ENCODE data around the gene LHCGR.

The LHCGR gene

GRCh38 chr2:48674933-48675332 lies 80.6 kb downstream of the LHCGR start (continued):
- TF ChIP-seq ZNF555 (tag by site-specific recombination; conservative IDR thresholded peaks at IDR 0.05) = no peak
- TF ChIP-seq ZNF169 (tag by site-specific recombination; IDR thresholded peaks at IDR 0.05) = no peak
- TF ChIP-seq ZNF701 (tag by site-specific recombination; IDR thresholded peaks at IDR 0.05) = no peak
- no peak for TF ChIP-seq ZNF544 (tag by site-specific recombination; IDR thresholded peaks at IDR 0.05)
- no peak for TF ChIP-seq ZNF639 (tag by site-specific recombination; IDR thresholded peaks at IDR 0.05)
- TF ChIP-seq ZNF19 (tag by site-specific recombination; IDR thresholded peaks at IDR 0.05; ENCODE audit: low read depth) = no peak
- TF ChIP-seq ZNF585B (tag by site-specific recombination; IDR thresholded peaks at IDR 0.05) = no peak

GRCh38 chr2:48673581-48673980 lies 81.9 kb downstream of the LHCGR start:
- ChIA-PET CTCF (no interaction called here), POLR2A (no interaction called here)
- H3K9me3 ChIP-seq (ENCODE audit: control insufficient read depth, insufficient read depth, low read depth, low read length) = no peaks in the 10 kb centered on the region
- no peak for TF ChIP-seq ZNF239 (tag by site-specific recombination; IDR thresholded peaks at IDR 0.05)
- no peak for TF ChIP-seq ZNF561 (tag by site-specific recombination; IDR thresholded peaks at IDR 0.05; ENCODE audit: borderline replicate concordance)
- no peak for TF ChIP-seq ZNF768 (tag by site-specific recombination; IDR thresholded peaks at IDR 0.05)
- no peak for TF ChIP-seq ZNF155 (tag by site-specific recombination; IDR thresholded peaks at IDR 0.05)
- no peak for TF ChIP-seq HOXA7 (CRISPR knock-in tag; IDR thresholded peaks at IDR 0.05; ENCODE audit: borderline replicate concordance)
- no peak for TF ChIP-seq ZNF157 (tag by site-specific recombination; IDR thresholded peaks at IDR 0.05)
- TF ChIP-seq ZNF548 (tag by site-specific recombination; IDR thresholded peaks at IDR 0.05) = no peak
- H3K4me3 ChIP-seq (ENCODE audit: low read depth, low read length) = no peak overlapping the region
- H3K36me3 ChIP-seq (ENCODE audit: control insufficient read depth in 2 of 2, insufficient read depth in 1 of 2, low read length in 2 of 2) = no peaks in the 10 kb centered on the region
- H3K27ac ChIP-seq (ENCODE audit: extremely low read depth, low read depth, low read length) = no peak overlapping the region
- no peaks in the 10 kb centered on the region for H3K4me1 ChIP-seq (ENCODE audit: control insufficient read depth, insufficient read depth, low read length)

GRCh38 chr2:48668992-48669391 lies 86.5 kb downstream of the LHCGR start:
- ChIA-PET CTCF (no interaction called here), POLR2A (no interaction called here)
- H3K4me3 ChIP-seq (ENCODE audit: low read depth, low read length) = no peak overlapping the region
- no peaks in the 10 kb centered on the region for H3K4me1 ChIP-seq (ENCODE audit: control insufficient read depth, insufficient read depth, low read length)
- no peak for TF ChIP-seq ZNF624 (tag by site-specific recombination; IDR thresholded peaks at IDR 0.05)
- no peak for TF ChIP-seq ZSCAN5A (tag by site-specific recombination; IDR thresholded peaks at IDR 0.05)
- no peak for TF ChIP-seq ZNF132 (tag by site-specific recombination; IDR thresholded peaks at IDR 0.05; ENCODE audit: borderline replicate concordance)
- no peak for TF ChIP-seq ZEB2 (tag by site-specific recombination; IDR thresholded peaks at IDR 0.05)
- no peak for TF ChIP-seq ZNF223 (tag by site-specific recombination; IDR thresholded peaks at IDR 0.05)
- no peak overlapping the region for H3K27ac ChIP-seq (ENCODE audit: extremely low read depth, low read depth, low read length)
- H3K36me3 ChIP-seq (ENCODE audit: control insufficient read depth in 2 of 2, insufficient read depth in 1 of 2, low read length in 2 of 2) = no peaks in the 10 kb centered on the region
- no peaks in the 10 kb centered on the region for H3K9me3 ChIP-seq (ENCODE audit: control insufficient read depth, insufficient read depth, low read depth, low read length)

GRCh38 chr2:48651158-48651790 lies 104.2 kb downstream of the LHCGR start:
- CTCF ChIA-PET = interaction anchor here (0.6 to 0.7 kb wide), 2 partner anchors 287 to 1567 kb away, joined by 3 read pairs; no protein-coding TSS in a partner anchor
- Histone ChIP-seq H3K4me3 (ENCODE audit: low read depth, low read length) (no peak overlapping the region), H3K36me3 (ENCODE audit: control insufficient read depth in 2 of 2, insufficient read depth in 1 of 2, low read length in 2 of 2) (no peaks in the 10 kb centered on the region), H3K4me1 (ENCODE audit: control insufficient read depth, insufficient read depth, low read length) (no peaks in the 10 kb centered on the region), H3K9me3 (ENCODE audit: control insufficient read depth, insufficient read depth, low read depth, low read length) (no peaks in the 10 kb centered on the region), H3K27ac (ENCODE audit: extremely low read depth, low read depth, low read length) (no peak overlapping the region)
- POLR2A ChIA-PET = no interaction called here
- TF ChIP-seq ZNF280D (tag by site-specific recombination; IDR thresholded peaks at IDR 0.05) (no peak), ATF2 (tag by site-specific recombination; IDR thresholded peaks at IDR 0.05; ENCODE audit: low read depth) (peak; percentile 81), ZNF18 (tag by site-specific recombination; IDR thresholded peaks at IDR 0.05) (no peak), SCRT2 (tag by site-specific recombination; IDR thresholded peaks at IDR 0.05) (0 out of 2 replicates have a peak, but pooled peaks have one; percentile 37)

Measured in HEK293 (cell line).